GM21360 (cell line): ENCODE data around the gene CD3G.
A peak's percentile ranks its signal among the peaks of the same experiment; 100 is the strongest.
"Not testable (repeated sequence)": the region's sequence is repeated elsewhere in the genome, so short reads cannot be mapped to it uniquely, and the experiment has no call there.

Experiments
- ATAC-seq: cut with Tn5 transposase; IDR thresholded peaks from one replicate; pipeline ENCODE4 v1.9.1; 2021; ENCODE audit warnings: mild to moderate bottlenecking, moderate library complexity; ENCODE audit not compliant: unreplicated experiment

The CD3G gene

DNA sequence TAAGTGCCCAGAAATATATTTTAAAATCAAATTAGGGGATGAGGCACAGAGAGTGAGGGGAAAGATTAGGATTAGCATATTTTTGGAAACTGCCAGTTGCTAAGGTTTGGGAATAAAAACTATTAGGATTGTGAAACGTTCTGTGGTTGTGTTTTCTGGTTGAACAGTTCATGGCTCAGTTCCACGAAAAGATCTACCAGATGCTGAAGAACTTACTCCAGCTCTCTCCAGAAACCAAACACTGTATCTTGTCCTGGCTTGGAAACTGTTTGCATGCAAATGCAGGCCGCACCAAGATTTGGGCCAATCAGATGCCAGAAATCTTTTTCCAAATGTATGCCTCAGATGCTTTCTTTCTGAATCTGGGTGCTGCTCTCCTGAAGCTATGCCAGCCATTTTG lies 30.6 kb downstream of the CD3G start:
- ATAC-seq = no peak

DNA sequence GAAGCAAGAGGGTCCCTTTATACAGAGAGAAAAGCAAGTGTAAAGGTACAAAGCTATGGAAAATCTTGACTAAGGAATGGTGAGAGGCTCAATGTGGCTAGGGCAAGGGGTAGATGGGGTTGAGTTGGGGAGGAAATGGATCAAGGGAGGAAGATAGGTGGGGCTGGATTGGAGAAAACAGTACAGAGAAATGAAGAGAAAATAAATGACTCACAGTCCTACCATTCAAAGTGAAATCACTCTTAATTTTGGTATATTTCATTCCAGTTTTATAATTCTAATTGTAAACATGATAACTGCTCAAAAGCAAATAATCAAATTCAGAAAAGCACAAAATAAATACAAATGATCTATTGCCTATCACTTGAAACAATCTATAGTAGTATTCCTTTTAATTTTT lies 31.8 kb downstream of the CD3G start:
- no peak for ATAC-seq

DNA sequence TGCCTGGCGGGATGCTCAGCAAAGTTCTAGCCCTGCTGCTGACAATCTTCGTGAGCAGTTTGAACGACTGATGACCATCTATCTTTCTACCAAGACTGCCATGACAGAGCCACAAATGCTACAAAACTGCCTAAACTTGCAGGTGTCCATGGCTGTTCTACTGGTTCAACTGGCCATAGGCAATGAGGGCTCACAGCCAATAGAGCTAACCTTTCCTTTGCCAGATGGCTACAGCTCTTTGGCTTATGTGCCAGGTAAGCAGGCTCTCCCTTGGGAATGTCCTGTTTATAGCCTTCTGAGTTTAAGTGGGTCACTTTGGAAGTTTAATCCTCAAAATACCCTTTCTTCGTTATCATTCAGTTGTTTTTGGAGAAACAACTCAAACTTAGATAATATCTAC lies 35.4 kb downstream of the CD3G start:
- no peak for ATAC-seq

DNA sequence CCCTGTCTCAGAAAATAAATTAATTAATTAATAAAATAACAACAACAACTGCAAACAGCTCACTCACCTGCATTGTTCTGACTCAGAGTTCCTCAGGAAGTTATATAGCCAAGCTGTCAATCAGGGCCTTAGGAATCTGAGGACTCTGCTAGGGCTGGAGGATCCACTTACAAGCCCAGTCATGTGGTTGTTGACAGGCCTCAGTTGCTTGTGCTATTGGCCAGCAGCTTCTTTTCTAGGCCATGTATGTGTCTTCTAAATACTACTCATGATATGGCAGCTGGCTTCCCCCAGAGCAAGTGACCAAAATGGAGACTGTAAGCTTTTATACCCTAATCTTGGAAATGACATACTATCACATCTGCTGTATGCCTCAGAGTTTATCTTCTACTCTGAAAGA lies 36.4 kb downstream of the CD3G start:
- no peak for ATAC-seq

DNA sequence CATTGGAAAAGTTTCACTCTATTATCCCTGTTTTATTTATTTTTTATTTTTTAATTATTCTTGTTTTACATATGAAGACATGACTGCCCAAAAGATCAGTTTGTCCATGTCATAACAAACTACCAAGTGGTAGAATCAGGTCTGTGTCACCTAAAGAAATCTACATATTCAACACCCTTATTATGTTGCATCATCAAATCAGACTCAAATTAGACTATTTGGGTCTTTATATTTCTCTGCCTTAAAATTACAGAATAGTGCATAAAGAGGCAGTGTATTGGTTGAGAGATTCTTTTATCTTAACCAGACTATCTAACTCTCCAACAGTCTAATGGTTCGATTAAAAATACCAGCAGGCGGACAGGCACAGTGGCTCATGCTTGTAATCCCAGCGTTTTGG lies 38.8 kb downstream of the CD3G start:
- ATAC-seq = no peak

DNA sequence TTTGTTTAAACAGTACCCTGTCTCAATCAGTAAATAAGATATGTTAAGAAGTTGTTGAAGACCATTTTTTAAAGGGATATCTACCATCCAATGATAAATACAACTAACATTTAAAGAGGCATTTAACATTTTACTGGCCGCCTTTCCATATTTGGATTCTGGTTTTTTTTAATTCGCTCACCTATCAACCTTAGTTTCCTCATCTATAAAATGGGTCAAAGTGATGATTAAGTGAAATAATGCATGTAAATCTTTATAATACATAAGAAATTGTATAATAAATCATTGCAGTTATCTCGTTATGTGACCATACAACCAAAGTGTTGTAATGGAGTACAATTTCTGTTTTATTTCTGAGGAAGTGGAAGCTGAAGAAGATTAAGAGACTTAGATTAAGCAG lies 39.5 kb downstream of the CD3G start:
- ATAC-seq = no peak

DNA sequence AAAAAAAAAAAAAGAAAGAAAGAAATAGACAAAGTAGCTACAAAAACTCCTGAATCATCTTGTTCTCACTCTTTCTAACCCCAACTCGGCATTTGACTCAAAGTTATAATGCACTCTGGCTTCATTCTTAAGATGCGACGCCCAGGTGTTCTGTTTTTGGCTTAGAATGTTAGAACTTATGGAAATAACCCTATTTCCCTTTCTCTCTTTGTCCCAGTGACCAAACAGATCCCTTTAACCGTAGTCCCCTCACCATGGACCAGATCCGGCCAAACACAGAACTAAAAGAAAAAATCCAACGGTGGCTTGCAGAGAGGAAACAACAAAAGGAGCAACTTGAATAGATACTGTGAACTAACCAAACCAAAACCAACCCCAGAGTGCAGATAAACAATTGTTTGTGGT lies 52.0 kb downstream of the CD3G start:
- no peak for ATAC-seq

DNA sequence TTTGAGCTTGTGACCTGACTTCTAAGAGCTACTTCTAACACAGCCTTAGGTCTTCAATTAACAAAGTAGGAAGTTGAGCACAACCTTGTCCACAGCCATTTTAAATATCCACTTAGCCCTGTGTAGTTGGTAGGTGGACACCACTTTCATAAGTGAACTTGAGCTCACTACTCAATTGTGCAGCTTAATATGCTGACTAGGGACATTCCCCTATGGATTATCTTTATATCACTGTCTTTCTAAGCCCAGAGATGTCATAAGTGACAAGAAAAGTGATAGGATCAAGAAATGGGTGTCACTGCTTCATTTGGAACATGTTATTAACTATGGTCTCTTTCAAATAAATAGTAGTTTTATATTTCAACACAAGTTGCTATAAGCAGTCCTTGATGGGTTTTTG lies 53.3 kb downstream of the CD3G start:
- ATAC-seq = no peak

DNA sequence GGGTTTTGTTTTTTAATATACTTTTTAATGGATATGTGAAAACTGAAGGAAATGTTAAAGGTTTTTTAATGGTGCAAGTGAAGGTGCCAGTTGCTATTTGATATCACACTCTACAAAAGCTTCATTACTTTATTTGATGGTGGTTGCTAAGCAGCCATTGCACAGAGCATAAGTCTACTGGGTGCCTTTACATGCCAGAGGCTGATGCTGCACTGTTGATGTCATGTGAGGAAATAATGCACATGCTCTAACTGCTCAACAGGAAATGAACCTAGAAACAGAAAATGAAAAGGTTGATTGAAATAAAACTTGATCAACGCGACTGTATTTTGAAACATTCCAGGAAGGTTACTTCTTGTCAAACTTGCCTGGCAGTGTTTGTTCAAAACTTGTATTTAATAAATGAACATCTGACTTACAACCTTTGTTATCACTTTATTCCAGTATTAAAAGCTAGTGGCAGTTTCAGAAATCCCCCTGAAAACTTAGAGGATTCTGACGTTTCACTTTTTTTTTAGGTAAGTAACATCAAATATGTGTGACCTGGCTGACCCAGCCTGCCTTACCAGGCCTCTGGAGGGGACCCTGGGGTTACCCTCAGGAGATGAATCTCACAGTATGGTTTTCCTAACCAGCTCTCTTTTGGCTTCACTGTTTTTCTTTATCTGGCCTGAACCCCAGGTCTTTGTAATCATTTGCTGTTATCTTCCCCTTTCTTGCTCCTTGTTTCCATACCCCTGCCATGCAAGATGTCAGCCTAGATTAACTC lies 54.8 kb downstream of the CD3G start:
- ATAC-seq = no peak

DNA sequence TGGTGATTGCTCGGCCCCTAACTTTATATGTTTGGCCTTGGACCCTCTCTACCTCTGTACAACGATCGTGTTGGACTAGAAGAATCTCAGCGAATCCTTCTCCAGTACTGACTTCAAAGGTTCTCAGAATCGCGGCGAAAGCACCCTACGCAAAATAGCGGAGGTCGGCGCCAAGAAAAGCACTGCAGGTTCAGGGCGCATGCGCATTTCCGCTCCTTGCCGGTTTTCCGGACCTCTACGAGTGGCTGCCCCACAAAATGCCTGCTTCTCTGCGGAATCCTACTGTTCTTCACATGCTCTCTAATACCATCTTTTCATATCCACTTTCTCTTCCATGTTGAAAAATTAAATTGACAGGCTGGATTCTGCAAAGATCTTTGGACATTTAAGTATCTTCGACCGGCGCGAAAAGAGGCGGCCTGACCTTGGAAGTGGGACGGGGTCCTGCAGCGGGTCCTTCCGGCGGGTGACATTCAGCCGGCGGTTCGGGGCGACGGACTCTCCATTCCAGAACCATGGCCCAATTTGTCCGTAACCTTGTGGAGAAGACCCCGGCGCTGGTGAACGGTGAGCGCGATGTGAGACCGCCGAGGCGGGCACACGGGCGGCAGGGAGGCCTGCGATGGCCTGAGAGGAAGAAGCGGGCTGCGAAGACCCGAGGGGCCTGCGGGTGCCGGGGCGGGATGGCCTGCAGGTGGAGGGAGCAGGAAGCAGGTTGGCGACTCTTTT lies 57.2 kb downstream of the CD3G start, which contains the start of gene ATP5MG:
Gene ATP5MG (plus strand): TSS at position 456 of the 729 bp plus-strand sequence. CDS start 60 bp downstream, at position 516.
- peak; percentile 64 for ATAC-seq

DNA sequence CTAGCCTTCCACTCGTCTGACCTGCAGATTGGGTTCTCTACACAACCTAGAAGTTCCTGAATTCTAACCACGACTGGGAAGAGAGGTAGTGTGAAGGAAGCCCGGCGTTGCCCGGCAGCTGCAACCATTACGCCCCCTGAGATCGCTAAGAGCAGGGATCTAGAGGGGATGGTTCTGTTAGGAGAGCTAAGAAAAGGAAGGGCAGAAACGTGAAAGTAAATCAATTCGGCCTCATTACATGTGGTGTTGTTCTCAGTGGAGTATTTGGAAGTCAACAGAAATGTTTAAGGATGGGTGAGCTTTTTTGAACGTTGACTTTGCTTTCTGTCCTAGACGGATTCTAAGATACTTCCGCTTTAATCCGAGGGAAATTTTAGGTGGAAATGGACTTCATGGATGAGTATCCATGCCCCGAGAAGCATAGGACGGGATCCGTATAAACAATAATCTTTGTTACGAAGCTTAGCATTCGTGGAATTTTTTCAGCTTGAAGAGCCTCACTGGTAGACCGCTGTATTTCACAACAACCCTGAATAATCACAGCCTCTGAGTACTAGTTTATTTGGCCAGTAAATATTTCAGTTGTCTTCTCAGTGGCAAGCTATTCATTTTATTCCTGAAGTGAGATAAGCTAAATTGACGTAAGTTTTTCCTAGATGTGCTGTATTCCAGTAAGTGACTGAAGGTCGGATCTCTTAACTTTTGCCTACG lies 57.9 kb downstream of the CD3G start:
- peak; percentile 5 for ATAC-seq

DNA sequence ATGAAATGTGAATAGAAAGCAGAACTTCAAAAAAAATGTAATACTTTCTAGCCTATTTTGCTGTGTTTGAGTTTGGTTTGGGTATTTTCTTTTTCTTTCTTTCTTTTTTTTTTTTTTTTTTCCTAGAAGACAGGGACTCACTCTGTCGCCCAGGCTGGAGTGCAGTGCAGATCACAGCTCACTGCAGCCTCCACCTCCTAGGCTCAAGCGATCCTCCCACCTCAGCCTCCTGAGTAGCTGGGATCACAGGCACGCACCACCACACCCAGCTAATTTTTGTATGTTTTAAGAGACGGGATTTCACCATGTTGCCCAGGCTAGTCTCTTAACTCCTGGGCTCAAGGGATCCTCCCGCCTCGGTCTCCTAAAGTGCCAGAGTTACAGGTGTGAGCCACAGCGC lies 58.5 kb downstream of the CD3G start:
- ATAC-seq = not testable (repeated sequence)
